HG03175 (cell line): ENCODE data around the gene SLC51B.
"Not testable (repeated sequence)": the region's sequence is repeated elsewhere in the genome, so short reads cannot be mapped to it uniquely, and the experiment has no call there.

ENCODE experiments used
- ATAC-seq: cut with Tn5 transposase; IDR thresholded peaks from one replicate; pipeline ENCODE4 v1.9.1; 2021; ENCODE audit warnings: mild to moderate bottlenecking, moderate library complexity; ENCODE audit not compliant: unreplicated experiment

SLC51B gene

DNA sequence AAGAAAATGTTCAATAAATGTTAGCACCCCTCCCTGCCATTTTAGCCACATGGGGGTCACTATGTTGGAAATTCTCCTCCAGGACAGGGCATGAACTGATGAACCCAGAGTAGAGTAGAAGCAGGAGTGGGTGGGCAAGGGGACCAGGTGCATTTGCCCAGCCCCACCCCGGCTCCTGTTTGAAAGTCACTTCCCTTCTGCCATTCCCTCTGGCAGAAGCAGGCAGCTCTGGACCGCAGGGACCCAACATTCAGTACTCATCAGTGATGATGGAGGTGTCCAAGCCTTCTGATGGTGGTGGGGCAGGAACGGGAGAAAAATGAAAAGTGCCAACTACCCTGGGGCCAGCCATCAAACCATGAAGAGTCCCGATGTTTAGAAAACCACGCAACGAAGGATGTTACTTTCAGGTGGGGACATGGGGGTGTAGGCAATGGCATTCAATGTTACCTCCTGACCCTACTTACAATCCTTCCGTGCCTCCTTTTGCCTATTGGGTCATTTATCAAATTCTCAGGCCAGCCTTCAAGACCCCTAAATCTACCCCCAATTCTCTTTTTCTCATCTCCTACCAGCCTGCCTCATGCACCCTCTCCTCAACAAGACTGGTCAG, 52.6 kb downstream of the SLC51B start:
- ATAC-seq: no peak

DNA sequence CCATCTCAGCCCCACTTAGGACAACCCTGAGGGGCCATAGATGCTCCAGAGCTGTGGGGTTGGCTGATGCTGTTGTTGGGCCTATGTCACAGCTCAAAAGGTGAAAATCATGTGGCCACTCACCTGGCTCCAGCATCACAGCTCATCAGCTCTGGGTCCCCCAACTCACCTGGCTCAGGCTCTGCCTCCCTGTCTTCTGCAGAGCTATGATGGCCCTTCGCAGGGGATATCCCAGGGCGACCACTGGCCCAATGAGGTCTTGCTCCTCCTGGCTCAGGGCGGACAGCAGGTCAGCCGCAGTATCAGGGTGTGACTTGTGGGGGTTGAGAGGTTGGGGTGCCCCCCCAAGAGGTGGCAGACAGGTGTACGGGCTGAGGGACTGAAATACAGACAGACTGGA, 54.1 kb downstream of the SLC51B start:
- no peak for ATAC-seq

DNA sequence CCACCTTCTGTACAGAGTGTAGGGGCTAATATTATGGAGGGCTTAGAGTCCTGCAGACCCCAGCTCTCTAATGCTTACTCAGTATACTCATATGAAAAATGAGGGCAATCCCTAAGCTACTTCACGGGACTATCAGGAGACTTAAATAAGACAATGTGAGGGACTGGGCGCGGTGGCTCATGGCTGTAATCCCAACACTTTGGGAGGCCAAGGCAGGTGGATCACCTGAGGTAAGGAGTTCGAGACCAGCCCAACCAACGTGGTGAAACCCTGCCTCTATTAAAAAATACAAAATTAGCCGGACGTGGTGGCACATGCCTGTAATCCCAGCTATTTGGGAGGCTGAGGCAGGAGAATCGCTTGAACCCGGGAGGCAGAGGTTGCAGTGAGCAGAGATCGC, 54.6 kb downstream of the SLC51B start:
- not testable (repeated sequence) for ATAC-seq

- ATAC-seq: no peak
These were observed 55.3 kb downstream of the SLC51B start for GRCh38 chr15:65100442-65100841.

DNA sequence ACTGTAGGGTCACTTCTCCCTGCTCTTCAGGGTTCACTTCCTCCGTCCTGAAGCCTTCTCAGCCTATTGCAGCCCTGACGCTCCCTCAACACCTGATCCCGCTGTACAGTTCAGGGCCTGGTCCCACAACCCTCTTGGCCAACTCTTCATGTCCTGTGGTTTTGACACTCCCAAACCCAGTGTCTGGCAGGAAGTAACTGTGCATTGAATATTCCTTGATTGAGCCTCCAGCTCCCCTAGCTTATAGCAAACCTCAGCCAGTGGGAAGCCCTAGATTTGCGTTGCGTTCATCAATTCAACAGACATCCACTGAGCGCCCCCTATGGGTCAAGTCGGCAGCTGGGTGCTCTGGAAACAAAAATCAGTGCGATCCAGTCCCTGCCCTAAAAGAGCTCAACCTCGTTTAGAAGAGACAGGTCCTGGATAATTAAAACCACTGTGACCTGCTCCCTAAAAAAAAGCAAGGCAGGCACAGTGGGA, 56.3 kb downstream of the SLC51B start:
- no peak for ATAC-seq

DNA sequence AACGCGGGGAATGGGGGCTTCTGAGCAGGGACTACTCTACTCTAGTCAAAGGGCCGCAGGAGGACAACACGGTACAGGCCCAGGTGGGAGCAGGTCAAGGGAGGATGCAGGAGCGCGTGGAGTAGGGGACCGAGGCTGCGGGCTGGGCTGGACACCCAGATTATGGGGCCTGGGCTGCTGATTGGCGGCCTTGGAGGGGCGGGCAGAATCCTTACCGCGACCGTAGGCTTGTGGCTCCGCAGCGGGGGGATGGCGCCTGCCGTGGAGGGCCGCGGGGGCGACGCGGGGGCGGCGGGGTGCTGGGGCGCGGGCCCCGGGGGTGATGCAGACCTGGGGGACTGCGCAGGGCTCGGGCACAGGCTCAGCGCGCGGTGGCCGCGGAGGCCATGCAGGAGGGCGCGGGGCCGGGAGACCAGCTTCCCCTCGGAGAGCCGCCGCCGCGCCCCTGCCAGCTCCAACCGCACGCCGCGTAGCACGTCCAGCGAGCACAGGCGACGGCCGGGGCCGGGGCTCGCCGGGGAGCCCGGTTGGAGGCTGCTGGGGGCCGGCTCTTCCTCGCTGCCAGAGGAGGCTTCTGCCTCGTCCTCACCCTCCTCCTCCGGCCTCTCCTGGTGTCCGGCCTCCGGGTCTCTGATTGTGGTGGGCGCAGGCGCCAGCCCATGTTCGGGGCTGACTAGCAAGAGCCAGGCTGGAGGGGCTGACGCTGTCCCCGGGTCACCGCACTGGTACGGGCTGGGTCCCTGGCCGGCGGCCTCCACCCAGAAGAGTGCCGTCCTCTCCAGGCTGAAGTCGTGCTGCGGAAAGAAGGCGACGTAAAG, 56.9 kb downstream of the SLC51B start:
- ATAC-seq: no peak

- no peak for ATAC-seq
These were observed 57.7 kb downstream of the SLC51B start for GRCh38 chr15:65102912-65103311.
